Measurements from ENCODE around the gene MAB21L2. TPM values are rescaled to one million over a fixed set of nuclear protein-coding genes. Genes with fewer than 3 reads are reported as not detected.

Gene MAB21L2
- total RNA-seq, 1 donor from 2014 or later: 1.9 TPM

GRCh38 chr4:150593996-150594395 lies 12.0 kb downstream of the MAB21L2 start:
- Histone ChIP-seq H3K9me3 (ENCODE audit: insufficient read depth, low read depth, low read length) (no peaks in the 10 kb centered on the region), H3K27me3 (ENCODE audit: insufficient read depth, low read length) (no peaks in the 10 kb centered on the region), H3K4me2 (ENCODE audit: low read length) (no peak overlapping the region), H3K79me2 (ENCODE audit: insufficient read depth, low read length) (no peaks in the 10 kb centered on the region), H4K20me1 (ENCODE audit: insufficient read depth, low read length) (no peaks in the 10 kb centered on the region), H3K4me3 (ENCODE audit: insufficient read depth, low read depth, low read length) (no peak overlapping the region), H3K36me3 (ENCODE audit: insufficient read depth, low read length) (no peaks in the 10 kb centered on the region), H3K9ac (ENCODE audit: low read length) (no peak overlapping the region), H3K27ac (ENCODE audit: low read depth, low read length) (no peak overlapping the region), H2AFZ (ENCODE audit: low read depth, low read length) (no peak overlapping the region), H3K4me1 (ENCODE audit: insufficient read depth, low read length) (no peaks in the 10 kb centered on the region)
- no peak overlapping the region for H3K4me3 Mint-ChIP-seq (ENCODE audit: unreplicated experiment)
- FAIRE-seq (no peak), DNase-seq (ENCODE audit: low read depth) (peak; percentile 26)
- H3K27me3 Mint-ChIP-seq (ENCODE audit: low read depth, unreplicated experiment): no peaks in the 10 kb centered on the region
- TF ChIP-seq, protein P1, sequence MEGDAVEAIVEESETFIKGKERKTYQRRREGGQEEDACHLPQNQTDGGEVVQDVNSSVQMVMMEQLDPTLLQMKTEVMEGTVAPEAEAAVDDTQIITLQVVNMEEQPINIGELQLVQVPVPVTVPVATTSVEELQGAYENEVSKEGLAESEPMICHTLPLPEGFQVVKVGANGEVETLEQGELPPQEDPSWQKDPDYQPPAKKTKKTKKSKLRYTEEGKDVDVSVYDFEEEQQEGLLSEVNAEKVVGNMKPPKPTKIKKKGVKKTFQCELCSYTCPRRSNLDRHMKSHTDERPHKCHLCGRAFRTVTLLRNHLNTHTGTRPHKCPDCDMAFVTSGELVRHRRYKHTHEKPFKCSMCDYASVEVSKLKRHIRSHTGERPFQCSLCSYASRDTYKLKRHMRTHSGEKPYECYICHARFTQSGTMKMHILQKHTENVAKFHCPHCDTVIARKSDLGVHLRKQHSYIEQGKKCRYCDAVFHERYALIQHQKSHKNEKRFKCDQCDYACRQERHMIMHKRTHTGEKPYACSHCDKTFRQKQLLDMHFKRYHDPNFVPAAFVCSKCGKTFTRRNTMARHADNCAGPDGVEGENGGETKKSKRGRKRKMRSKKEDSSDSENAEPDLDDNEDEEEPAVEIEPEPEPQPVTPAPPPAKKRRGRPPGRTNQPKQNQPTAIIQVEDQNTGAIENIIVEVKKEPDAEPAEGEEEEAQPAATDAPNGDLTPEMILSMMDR (IDR thresholded peaks at IDR 0.05; ENCODE audit: insufficient read depth, low read depth, low read length): peak; percentile 6
- TF ChIP-seq EZH2 (IDR thresholded peaks at IDR 0.05; ENCODE audit: insufficient read depth, low read length): no peak
- H3K9me3 Mint-ChIP-seq (ENCODE audit: unreplicated experiment): no peaks in the 10 kb centered on the region
- no peak overlapping the region for H3K27ac Mint-ChIP-seq (ENCODE audit: unreplicated experiment)
- no peaks in the 10 kb centered on the region for H3K36me3 Mint-ChIP-seq (ENCODE audit: low read depth, unreplicated experiment)
- peaks cover 2% of the 10 kb centered on the region for H3K4me1 Mint-ChIP-seq (ENCODE audit: low read depth, unreplicated experiment)

DNA sequence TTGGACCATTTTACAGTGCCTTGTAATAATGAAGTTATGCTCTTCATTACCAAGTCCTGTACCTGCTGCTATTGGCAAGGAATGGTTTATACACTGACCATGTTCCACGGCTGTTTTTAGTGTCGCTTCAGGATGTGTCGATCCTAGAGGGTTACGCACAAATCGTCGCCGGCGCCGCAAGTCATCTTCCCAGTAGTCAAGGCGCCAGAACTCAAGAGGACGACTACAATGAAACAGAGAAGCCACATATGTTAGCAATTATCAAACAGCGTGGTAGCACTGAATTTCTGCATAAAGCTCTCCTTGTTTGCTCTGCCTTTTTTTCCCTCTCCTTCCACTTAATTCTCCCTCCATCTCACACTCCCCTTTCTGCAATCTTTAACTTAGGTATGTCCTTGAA lies 17.0 kb downstream of the MAB21L2 start:
- no peak for TF ChIP-seq EZH2 (IDR thresholded peaks at IDR 0.05; ENCODE audit: insufficient read depth, low read length)
- TF ChIP-seq, protein P1 (IDR thresholded peaks at IDR 0.05; ENCODE audit: insufficient read depth, low read depth, low read length): no peak
- DNase-seq (ENCODE audit: low read depth): no peak
- Mint-ChIP-seq H3K27me3 (ENCODE audit: low read depth, unreplicated experiment) (no peaks in the 10 kb centered on the region), H3K36me3 (ENCODE audit: low read depth, unreplicated experiment) (no peaks in the 10 kb centered on the region), H3K4me3 (ENCODE audit: unreplicated experiment) (no peak overlapping the region), H3K4me1 (ENCODE audit: low read depth, unreplicated experiment) (no peaks in the 10 kb centered on the region), H3K27ac (ENCODE audit: unreplicated experiment) (no peak overlapping the region), H3K9me3 (ENCODE audit: unreplicated experiment) (no peaks in the 10 kb centered on the region)
- FAIRE-seq: no peak
- Histone ChIP-seq H3K79me2 (ENCODE audit: insufficient read depth, low read length) (no peaks in the 10 kb centered on the region), H3K27me3 (ENCODE audit: insufficient read depth, low read length) (no peaks in the 10 kb centered on the region), H4K20me1 (ENCODE audit: insufficient read depth, low read length) (no peaks in the 10 kb centered on the region), H2AFZ (ENCODE audit: low read depth, low read length) (no peak overlapping the region), H3K4me1 (ENCODE audit: insufficient read depth, low read length) (no peaks in the 10 kb centered on the region), H3K4me3 (ENCODE audit: insufficient read depth, low read depth, low read length) (no peak overlapping the region), H3K36me3 (ENCODE audit: insufficient read depth, low read length) (no peaks in the 10 kb centered on the region), H3K9ac (ENCODE audit: low read length) (no peak overlapping the region), H3K9me3 (ENCODE audit: insufficient read depth, low read depth, low read length) (no peaks in the 10 kb centered on the region), H3K27ac (ENCODE audit: low read depth, low read length) (no peak overlapping the region), H3K4me2 (ENCODE audit: low read length) (no peak overlapping the region)

DNA sequence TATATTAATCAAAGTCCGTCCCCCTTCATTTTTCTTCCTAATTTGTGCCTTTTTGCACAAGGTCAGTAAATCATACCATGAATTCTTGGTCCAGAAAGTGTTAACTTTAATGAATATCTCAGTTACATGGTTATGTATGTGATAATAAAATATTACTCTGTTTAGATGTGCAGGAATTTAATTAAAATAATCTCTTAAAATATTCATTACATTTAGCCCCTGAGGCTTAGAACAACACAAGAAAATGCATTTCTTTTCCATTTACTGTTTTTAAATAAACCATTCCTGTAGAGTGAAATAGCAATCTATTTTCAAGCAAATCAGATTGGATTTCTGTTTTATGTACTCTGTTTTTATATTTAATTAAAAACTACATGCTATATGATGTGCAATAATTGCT lies 17.6 kb downstream of the MAB21L2 start:
- Mint-ChIP-seq H3K4me1 (ENCODE audit: low read depth, unreplicated experiment) (peaks cover 1% of the 10 kb centered on the region), H3K9me3 (ENCODE audit: unreplicated experiment) (no peaks in the 10 kb centered on the region), H3K4me3 (ENCODE audit: unreplicated experiment) (no peak overlapping the region), H3K36me3 (ENCODE audit: low read depth, unreplicated experiment) (no peaks in the 10 kb centered on the region), H3K27me3 (ENCODE audit: low read depth, unreplicated experiment) (no peaks in the 10 kb centered on the region), H3K27ac (ENCODE audit: unreplicated experiment) (no peak overlapping the region)
- Histone ChIP-seq H3K27ac (ENCODE audit: low read depth, low read length) (no peak overlapping the region), H4K20me1 (ENCODE audit: insufficient read depth, low read length) (no peaks in the 10 kb centered on the region), H3K4me1 (ENCODE audit: insufficient read depth, low read length) (no peaks in the 10 kb centered on the region), H3K27me3 (ENCODE audit: insufficient read depth, low read length) (no peaks in the 10 kb centered on the region), H3K36me3 (ENCODE audit: insufficient read depth, low read length) (no peaks in the 10 kb centered on the region), H3K9me3 (ENCODE audit: insufficient read depth, low read depth, low read length) (no peaks in the 10 kb centered on the region), H2AFZ (ENCODE audit: low read depth, low read length) (no peak overlapping the region), H3K4me2 (ENCODE audit: low read length) (no peak overlapping the region), H3K79me2 (ENCODE audit: insufficient read depth, low read length) (no peaks in the 10 kb centered on the region), H3K9ac (ENCODE audit: low read length) (no peak overlapping the region), H3K4me3 (ENCODE audit: insufficient read depth, low read depth, low read length) (no peak overlapping the region)
- DNase-seq (ENCODE audit: low read depth) (no peak), FAIRE-seq (no peak)
- TF ChIP-seq EZH2 (IDR thresholded peaks at IDR 0.05; ENCODE audit: insufficient read depth, low read length): no peak
- TF ChIP-seq, protein P1 (IDR thresholded peaks at IDR 0.05; ENCODE audit: insufficient read depth, low read depth, low read length): no peak

All from astrocyte (in vitro differentiated cells and primary cell).